ENCODE measurements around the gene ORAI3. TPM values are rescaled to one million over a fixed set of nuclear protein-coding genes. Genes with fewer than 3 reads are reported as not detected.

The ORAI3 gene
- total and polyA plus RNA-seq, 4 experiments from 2014 or later = 16.2 to 22.0 (median 18.4) TPM

DNA sequence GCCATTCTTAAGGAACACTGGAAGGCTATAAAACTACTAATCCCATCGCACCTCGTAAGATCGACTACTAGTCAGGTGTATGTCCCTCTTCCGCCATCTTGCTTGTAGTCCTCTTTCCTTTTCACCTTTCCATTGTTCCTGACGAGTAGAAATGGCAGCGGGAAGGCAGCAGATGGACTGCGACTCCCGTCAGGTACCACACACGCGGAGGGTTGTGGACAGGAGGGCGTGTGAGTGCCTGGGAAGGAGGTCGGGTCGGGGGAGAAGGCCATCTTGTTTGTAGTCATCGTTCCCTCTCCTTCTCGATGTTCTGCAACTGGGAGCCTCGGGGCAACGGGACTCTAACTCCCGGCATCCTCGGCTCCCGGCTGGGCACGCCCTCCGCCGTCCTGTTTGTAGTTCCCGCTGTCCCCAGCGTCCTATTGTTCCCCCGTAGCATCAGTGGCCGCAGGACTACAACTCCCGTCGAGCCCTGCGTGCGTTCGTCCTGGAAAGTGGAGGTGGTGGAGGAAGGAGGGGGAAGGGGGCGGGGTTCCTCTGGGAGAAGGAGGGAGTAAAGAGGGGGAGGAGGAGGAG, 25.8 kb upstream of the ORAI3 start:
- peaks cover 0 to 15% of the 10 kb centered on the region in 2 donors for H3K36me3 Mint-ChIP-seq
- ChIA-PET POLR2A (ENCODE audit: partially characterized antibody) (interaction anchor here (0.9 to 2.4 kb wide), 7 partner anchors 19 to 273 kb away, joined by 3 to 8 read pairs (median 7); partner anchors contain the start of gene KAT8), CTCF (ENCODE audit: partially characterized antibody) (interaction anchor here (0.8 to 1.1 kb wide), 2 partner anchors 18 to 78 kb away, joined by 3 read pairs; no protein-coding TSS in a partner anchor)
- intact Hi-C loops (cut with micrococcal nuclease) = loop anchor here (1.0 to 2.0 kb wide), 15 partner anchors 20 to 946 kb away; partner anchors contain the start of genes ARMC5, CFAP119, FBRS and KAT8
- Histone ChIP-seq H3K4me3 (ENCODE audit: low read length in 2 of 2) (peak overlapping the region; percentile 73 to 92), H3K27me3 (ENCODE audit: insufficient read depth, low read length) (no peaks in the 10 kb centered on the region), H3K27ac (ENCODE audit: low read depth, low read length) (peak overlapping the region; percentile 90), H3K4me1 (ENCODE audit: insufficient read depth, low read length) (peaks cover 12% of the 10 kb centered on the region), H3K36me3 (ENCODE audit: insufficient read depth, low read length) (no peaks in the 10 kb centered on the region), H3K9me3 (ENCODE audit: control insufficient read depth in 1 of 2, low read length in 2 of 2) (no peaks in the 10 kb centered on the region)
- peak overlapping the region; percentile 95 to 100 (median 99) for H3K4me3 Mint-ChIP-seq
- peaks cover 0 to 2% (median 0%) of the 10 kb centered on the region in 8 donors for H3K9me3 Mint-ChIP-seq
- peaks cover 7 to 33% (median 17%) of the 10 kb centered on the region in 4 donors for H3K4me1 Mint-ChIP-seq
- H3K27me3 Mint-ChIP-seq = no peaks in the 10 kb centered on the region
- DNase-seq = peak; percentile 95 to 98 (median 97)
- H3K27ac Mint-ChIP-seq = peak overlapping the region; percentile 98 to 100 (median 99)

DNA sequence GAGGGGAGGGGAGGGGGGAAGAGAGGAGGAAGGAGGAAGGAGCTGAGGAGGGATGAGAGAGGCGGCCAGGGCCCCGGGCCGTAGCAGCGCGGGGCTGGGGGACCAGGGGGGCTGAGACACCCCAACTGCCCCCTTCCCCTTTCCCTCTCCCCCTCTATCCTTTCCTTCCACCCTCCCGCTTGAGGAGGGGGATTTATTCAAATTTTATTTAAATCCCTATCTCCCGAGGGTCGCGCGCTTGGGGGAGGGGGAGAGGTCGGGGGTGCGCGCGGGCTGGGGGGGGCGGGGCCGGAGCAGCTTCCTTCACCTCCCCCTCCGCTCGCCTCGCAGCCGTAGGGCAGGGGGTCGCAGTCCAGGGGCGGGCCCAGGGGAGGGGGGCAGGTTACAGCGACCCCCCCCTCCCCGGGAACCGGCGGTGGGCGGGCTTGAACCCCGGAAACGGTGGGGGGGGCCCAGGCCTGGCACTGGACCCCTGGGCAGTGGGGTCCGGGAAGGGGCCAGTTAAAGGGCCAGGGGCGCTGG, 25.3 kb upstream of the ORAI3 start, which contains the start of gene FBXL19:
Gene FBXL19 (plus strand): TSS at position 19 of the 522 bp plus-strand sequence. CDS start 2,183 bp downstream, outside the sequence.
- intact Hi-C loops (cut with micrococcal nuclease) = loop anchor here (1.0 to 2.0 kb wide), 5 partner anchors 19 to 945 kb away; partner anchors contain the start of genes ARMC5, CFAP119, RNF40 and STX4
- peaks cover 0 to 2% (median 0%) of the 10 kb centered on the region in 8 donors for H3K9me3 Mint-ChIP-seq
- no peaks in the 10 kb centered on the region for H3K36me3 ChIP-seq (ENCODE audit: insufficient read depth, low read length)
- no peak for DNase-seq
- no peaks in the 10 kb centered on the region for H3K27me3 Mint-ChIP-seq
- POLR2A ChIA-PET (ENCODE audit: partially characterized antibody) = interaction anchor here (1.1 to 2.4 kb wide), 6 partner anchors 19 to 273 kb away, joined by 3 to 8 read pairs (median 7); partner anchors contain the start of gene KAT8
- no peaks in the 10 kb centered on the region for H3K9me3 ChIP-seq (ENCODE audit: control insufficient read depth in 1 of 2, low read length in 2 of 2)
- peaks cover 12% of the 10 kb centered on the region for H3K4me1 ChIP-seq (ENCODE audit: insufficient read depth, low read length)
- peak within 1 kb of the TSS; percentile 90 for H3K27ac ChIP-seq (ENCODE audit: low read depth, low read length)
- H3K27ac Mint-ChIP-seq = peak within 1 kb of the TSS; percentile 98 to 100 (median 99)
- H3K4me1 Mint-ChIP-seq = peaks cover 7 to 33% (median 17%) of the 10 kb centered on the region in 4 donors
- no peaks in the 10 kb centered on the region for H3K27me3 ChIP-seq (ENCODE audit: insufficient read depth, low read length)
- peak within 1 kb of the TSS; percentile 95 to 100 (median 99) for H3K4me3 Mint-ChIP-seq
- peaks cover 0 to 15% of the 10 kb centered on the region in 2 donors for H3K36me3 Mint-ChIP-seq
- CTCF ChIA-PET (ENCODE audit: partially characterized antibody) = interaction anchor here (0.8 to 1.1 kb wide), 2 partner anchors 18 to 79 kb away, joined by 3 read pairs; no protein-coding TSS in a partner anchor
- peak within 1 kb of the TSS; percentile 73 to 92 for H3K4me3 ChIP-seq (ENCODE audit: low read length in 2 of 2)

DNA sequence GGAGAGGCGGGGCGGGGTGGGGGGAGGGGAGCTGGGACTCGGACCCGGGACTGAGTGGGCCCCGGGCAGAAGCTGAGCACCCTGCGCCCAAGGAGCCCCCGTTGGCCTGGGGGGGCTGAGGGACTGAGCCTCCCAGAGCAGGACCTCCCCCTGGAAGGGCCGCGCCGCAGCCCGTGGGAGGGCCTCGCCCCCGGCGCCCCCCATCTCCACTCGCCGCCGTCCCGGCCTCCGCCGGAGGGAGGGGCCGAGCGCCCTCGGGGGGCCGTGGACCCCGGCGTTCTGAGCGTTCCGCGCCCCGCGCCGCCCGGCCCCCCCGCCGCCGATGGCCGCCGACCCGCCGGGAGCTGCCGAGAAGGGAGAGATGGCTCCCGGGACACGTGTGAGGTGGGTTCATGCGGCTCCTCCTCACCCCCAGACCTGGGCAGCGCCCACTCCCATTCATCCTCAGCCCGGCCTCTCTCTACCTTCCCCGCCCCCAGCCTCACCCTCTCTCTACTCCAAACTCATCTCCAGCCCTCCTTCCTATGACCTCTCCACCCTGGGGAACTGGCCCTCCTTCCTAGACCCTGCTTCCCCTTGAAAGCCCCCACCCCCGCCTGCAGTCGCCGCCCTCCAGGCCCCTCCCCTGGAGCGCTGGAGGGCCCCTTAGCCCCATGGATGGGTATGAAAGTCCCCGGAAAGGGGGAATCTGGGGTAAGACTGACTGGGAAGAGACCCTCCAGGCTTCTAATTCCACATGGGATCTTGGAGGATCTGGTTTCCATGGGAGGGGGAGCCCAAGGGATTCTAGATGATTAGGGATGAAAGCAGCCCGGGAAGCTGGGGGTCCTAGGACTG, 24.6 kb upstream of the ORAI3 start:
- no peak for DNase-seq
- no peaks in the 10 kb centered on the region for H3K9me3 ChIP-seq (ENCODE audit: control insufficient read depth in 1 of 2, low read length in 2 of 2)
- H3K4me3 ChIP-seq (ENCODE audit: low read length in 2 of 2) = peak overlapping the region in 1 of 2 donors; percentile 92
- no peaks in the 10 kb centered on the region for H3K36me3 ChIP-seq (ENCODE audit: insufficient read depth, low read length)
- peak overlapping the region in 5 of 7 donors; percentile 42 to 80 (median 70) for H3K27ac Mint-ChIP-seq
- peaks cover 12% of the 10 kb centered on the region for H3K4me1 ChIP-seq (ENCODE audit: insufficient read depth, low read length)
- peak overlapping the region; percentile 61 to 76 (median 72) for H3K4me3 Mint-ChIP-seq
- peaks cover 0 to 2% (median 0%) of the 10 kb centered on the region in 8 donors for H3K9me3 Mint-ChIP-seq
- H3K27ac ChIP-seq (ENCODE audit: low read depth, low read length) = no peak overlapping the region
- intact Hi-C loops (cut with micrococcal nuclease) = no loop called here
- H3K27me3 Mint-ChIP-seq = no peaks in the 10 kb centered on the region
- peaks cover 7 to 33% (median 17%) of the 10 kb centered on the region in 4 donors for H3K4me1 Mint-ChIP-seq
- no peaks in the 10 kb centered on the region for H3K27me3 ChIP-seq (ENCODE audit: insufficient read depth, low read length)
- peaks cover 0 to 15% of the 10 kb centered on the region in 2 donors for H3K36me3 Mint-ChIP-seq
- ChIA-PET CTCF (ENCODE audit: partially characterized antibody) (interaction anchor here (1.1 to 1.3 kb wide), 2 partner anchors 17 to 80 kb away, joined by 3 to 4 read pairs; no protein-coding TSS in a partner anchor), POLR2A (ENCODE audit: partially characterized antibody) (interaction anchor here (1.0 to 2.6 kb wide), 8 partner anchors 18 to 274 kb away, joined by 3 to 10 read pairs (median 7); partner anchors contain the start of genes KAT8 and SRCAP)

DNA sequence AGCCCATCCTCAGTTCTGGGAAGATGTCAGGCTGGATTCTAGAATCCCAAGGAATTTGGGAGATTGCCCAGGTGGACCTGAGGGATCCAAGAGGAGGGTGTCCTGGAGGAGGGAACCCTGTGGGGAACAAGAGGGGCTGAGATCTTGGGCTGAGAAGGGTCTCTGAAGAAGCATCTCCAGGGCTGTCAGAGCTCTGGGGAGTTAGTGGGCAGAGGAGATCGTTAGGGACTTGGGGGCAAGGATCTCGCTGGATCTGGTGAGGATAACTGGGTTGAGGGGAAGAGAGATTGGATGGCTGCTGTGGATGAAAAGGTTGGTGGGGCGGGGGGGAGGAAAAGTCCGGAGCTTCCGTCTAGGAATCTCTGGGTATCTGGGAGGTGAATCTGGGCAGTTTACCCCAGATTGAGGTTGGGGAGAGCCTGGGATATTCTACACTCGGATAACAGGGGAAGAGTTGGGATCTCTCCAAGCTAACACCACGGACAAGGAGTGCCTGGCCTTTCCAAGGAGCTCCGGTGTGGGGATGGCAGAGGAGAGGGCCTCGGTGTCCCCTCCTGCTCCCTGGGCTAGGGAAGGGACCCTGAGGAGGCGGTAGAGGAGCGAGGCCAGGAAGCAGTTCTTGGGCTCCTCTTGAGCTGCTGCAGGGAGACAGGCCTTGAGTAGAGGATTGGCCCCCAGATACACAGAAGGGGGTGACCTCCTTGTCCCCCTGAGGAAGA, 23.8 kb upstream of the ORAI3 start:
- CTCF ChIA-PET (ENCODE audit: partially characterized antibody) = interaction anchor here (1.3 kb wide), 1 partner anchor 81 kb away, joined by 4 read pairs; no protein-coding TSS in a partner anchor
- H3K4me3 Mint-ChIP-seq = peak overlapping the region; percentile 61 to 76 (median 74)
- intact Hi-C loops (cut with micrococcal nuclease) = no loop called here
- Histone ChIP-seq H3K4me3 (ENCODE audit: low read length in 2 of 2) (no peak overlapping the region), H3K4me1 (ENCODE audit: insufficient read depth, low read length) (peaks cover 12% of the 10 kb centered on the region), H3K9me3 (ENCODE audit: control insufficient read depth in 1 of 2, low read length in 2 of 2) (no peaks in the 10 kb centered on the region), H3K36me3 (ENCODE audit: insufficient read depth, low read length) (no peaks in the 10 kb centered on the region), H3K27ac (ENCODE audit: low read depth, low read length) (no peak overlapping the region), H3K27me3 (ENCODE audit: insufficient read depth, low read length) (no peaks in the 10 kb centered on the region)
- H3K4me1 Mint-ChIP-seq = peaks cover 7 to 33% (median 17%) of the 10 kb centered on the region in 4 donors
- H3K27ac Mint-ChIP-seq = peak overlapping the region; percentile 27 to 80 (median 70)
- POLR2A ChIA-PET (ENCODE audit: partially characterized antibody) = interaction anchor here (1.0 to 2.6 kb wide), 5 partner anchors 17 to 226 kb away, joined by 3 to 10 read pairs (median 8); partner anchors contain the start of genes KAT8 and SRCAP
- no peak for DNase-seq
- peaks cover 0 to 2% (median 0%) of the 10 kb centered on the region in 8 donors for H3K9me3 Mint-ChIP-seq
- no peaks in the 10 kb centered on the region for H3K27me3 Mint-ChIP-seq
- peaks cover 0 to 15% of the 10 kb centered on the region in 2 donors for H3K36me3 Mint-ChIP-seq

DNA sequence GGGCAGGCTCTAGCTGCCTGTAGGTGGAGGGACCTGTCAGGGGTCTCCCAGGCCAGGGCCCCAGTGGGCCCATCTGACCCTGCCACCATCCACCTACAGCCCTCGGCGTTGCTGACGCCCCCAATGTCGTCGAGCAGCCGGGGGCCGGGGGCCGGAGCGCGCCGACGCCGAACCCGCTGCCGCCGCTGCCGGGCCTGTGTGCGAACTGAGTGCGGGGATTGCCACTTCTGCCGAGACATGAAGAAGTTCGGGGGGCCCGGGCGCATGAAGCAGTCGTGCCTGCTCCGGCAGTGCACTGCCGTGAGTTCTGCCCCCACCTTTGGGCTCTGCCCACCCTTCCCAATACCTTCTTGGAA, 23.3 kb upstream of the ORAI3 start:
- Histone ChIP-seq H3K27ac (ENCODE audit: low read depth, low read length) (no peak overlapping the region), H3K4me1 (ENCODE audit: insufficient read depth, low read length) (peaks cover 12% of the 10 kb centered on the region), H3K4me3 (ENCODE audit: low read length in 2 of 2) (no peak overlapping the region), H3K27me3 (ENCODE audit: insufficient read depth, low read length) (no peaks in the 10 kb centered on the region), H3K9me3 (ENCODE audit: control insufficient read depth in 1 of 2, low read length in 2 of 2) (no peaks in the 10 kb centered on the region), H3K36me3 (ENCODE audit: insufficient read depth, low read length) (peaks cover 2% of the 10 kb centered on the region)
- H3K9me3 Mint-ChIP-seq = peaks cover 0 to 2% (median 0%) of the 10 kb centered on the region in 8 donors
- H3K4me1 Mint-ChIP-seq = peaks cover 7 to 33% (median 17%) of the 10 kb centered on the region in 4 donors
- peak overlapping the region in 2 of 7 donors; percentile 70 to 72 for H3K27ac Mint-ChIP-seq
- no peak for DNase-seq
- H3K4me3 Mint-ChIP-seq = peak overlapping the region in 3 of 8 donors; percentile 39 to 76 (median 56)
- intact Hi-C loops (cut with micrococcal nuclease) = no loop called here
- H3K27me3 Mint-ChIP-seq = no peaks in the 10 kb centered on the region
- ChIA-PET CTCF (ENCODE audit: partially characterized antibody) (interaction anchor here (1.8 kb wide), 1 partner anchor 16 kb away, joined by 9 read pairs; no protein-coding TSS in a partner anchor), POLR2A (ENCODE audit: partially characterized antibody) (interaction anchor here (1.0 to 2.6 kb wide), 2 partner anchors 50 to 227 kb away, joined by 3 to 10 read pairs; partner anchors contain the start of gene SRCAP)
- peaks cover 0 to 15% of the 10 kb centered on the region in 2 donors for H3K36me3 Mint-ChIP-seq
